HCT116 (cell line): ENCODE results near the gene CYSTM1. TPM values are rescaled to one million over a fixed set of nuclear protein-coding genes. Genes with fewer than 3 reads are reported as not detected.

Experiments
- ATAC-seq: fragments of 200-7000 bp; cut with Tn5 transposase; 2 replicates; pipeline ENCODE4 v1.9.1; 2020; ENCODE audit warnings: mild to moderate bottlenecking, moderate library complexity
- BruUV-seq: library from RNA; stranded (reverse); fragments of 400-500 nt; replicated peaks from 2 replicates; lab custom pipeline; 2021; lab: Mats Ljungman, UMichigan
- CTCF ChIA-PET: fragments of 300-600 bp; sonication (Branson Sonifier 250); formaldehyde crosslinking; loops from one replicate; lab custom pipeline; 2021; ENCODE audit warnings: antibody characterized with exemption; lab: Charles Lee
- POLR2A ChIA-PET: fragments of 300-600, 350-600 bp; sonication (Branson Sonifier 250); formaldehyde crosslinking; loops from one replicate; lab custom pipeline; 2021; ENCODE audit warnings: antibody characterized with exemption; lab: Charles Lee
- RAD21 ChIA-PET, 2 experiments: fragments of 300-600 bp; sonication (Branson Sonifier 250); formaldehyde crosslinking; loops; one replicate each; lab custom pipeline; 2023; ENCODE audit warnings: low total read pairs in 2 of 2; ENCODE audit not compliant: uncharacterized antibody in 2 of 2, unreplicated experiment in 2 of 2, low non-redundant PET in 1 of 2; lab: Charles Lee
- DNase-seq: peaks from one replicate; pipeline ENCODE4 v3.0.0-alpha.2; 2010; ENCODE audit warnings: low read depth, low spot score
- H2AFZ ChIP-seq: fragments of 200-600 bp; shearing (Covaris generic), sonication (generic); 2 replicates; pipeline ENCODE4 v1.6.1; 2017; ENCODE audit warnings: low read depth, mixed run types, mixed read lengths, antibody characterized with exemption, low read length; ENCODE audit not compliant: poor library complexity, severe bottlenecking
- H3K27ac ChIP-seq: 2 replicates; pipeline ENCODE4 v1.5.1; 2012; ENCODE audit warnings: low read depth, low read length
- H3K27me3 ChIP-seq: fragments of 200-600 bp; sonication (generic); 2 replicates; pipeline ENCODE4 v1.6.1; 2016; ENCODE audit warnings: mixed run types, low read length, mixed read lengths; ENCODE audit not compliant: insufficient read depth
- H3K36me3 ChIP-seq, 2 experiments: fragments of 200-500 bp in 1 of 2; fragments of 200-600 bp in 1 of 2; sonication (Bioruptor generic) in 1 of 2; sonication (generic) in 1 of 2; 2 replicates each; pipeline versions ENCODE4 v1.5.1 to v1.6.1; 2014 to 2016; ENCODE audit warnings: low read length in 2 of 2, inconsistent platforms in 1 of 2, mixed read lengths in 1 of 2, mixed run types in 1 of 2; ENCODE audit not compliant: insufficient read depth in 2 of 2, control insufficient read depth in 1 of 2
- H3K4me1 ChIP-seq, 2 experiments: fragments of 200-600 bp in 1 of 2; sonication (generic) in 1 of 2; 2 replicates each; pipeline versions ENCODE4 v1.5.1 to v1.6.1; 2012 to 2017; ENCODE audit warnings: low read length in 2 of 2, inconsistent platforms in 1 of 2, mild to moderate bottlenecking in 1 of 2, mixed read lengths in 1 of 2, mixed run types in 1 of 2, moderate library complexity in 1 of 2; ENCODE audit not compliant: insufficient read depth in 2 of 2, control insufficient read depth in 1 of 2
- H3K4me2 ChIP-seq: fragments of 200-600 bp; sonication (generic); 2 replicates; pipeline ENCODE4 v1.6.1; 2017; ENCODE audit warnings: mixed run types, low read length, mixed read lengths
- H3K4me3 ChIP-seq, 2 experiments: fragments of 200-600 bp in 1 of 2; sonication (generic) in 1 of 2; replicated peaks in 1 of 2; 2 replicates each; pipeline ENCODE4 v1.5.1; 2011 to 2016; ENCODE audit warnings: low read length in 2 of 2, control low read depth in 1 of 2, low read depth in 1 of 2, mild to moderate bottlenecking in 1 of 2, mixed read lengths in 1 of 2, mixed run types in 1 of 2
- H3K79me2 ChIP-seq: fragments of 200-600 bp; sonication (generic); 2 replicates; pipeline ENCODE4 v1.6.1; 2017; ENCODE audit warnings: mild to moderate bottlenecking, mixed run types, low read length, moderate library complexity, mixed read lengths; ENCODE audit not compliant: insufficient read depth
- H3K9ac ChIP-seq: fragments of 200-600 bp; sonication (generic); 2 replicates; pipeline ENCODE4 v1.6.1; 2016; ENCODE audit warnings: low read length, mixed read lengths
- H3K9me2 ChIP-seq: fragments of 200-600 bp; sonication (generic), shearing (Covaris generic); 2 replicates; pipeline ENCODE4 v1.6.1; 2017; ENCODE audit warnings: mixed run types, mild to moderate bottlenecking, moderate library complexity; ENCODE audit not compliant: insufficient read depth
- H3K9me3 ChIP-seq, 2 experiments: fragments of 200-500 bp in 1 of 2; fragments of 200-600 bp in 1 of 2; sonication (Bioruptor generic) in 1 of 2; sonication (generic) in 1 of 2; 2 replicates each; pipeline ENCODE4 v1.6.1; 2014 to 2017; ENCODE audit warnings: low read length in 2 of 2, mixed read lengths in 2 of 2, inconsistent platforms in 1 of 2, low read depth in 1 of 2, mild to moderate bottlenecking in 1 of 2, mixed run types in 1 of 2, moderate library complexity in 1 of 2; ENCODE audit not compliant: control insufficient read depth in 1 of 2, insufficient read depth in 1 of 2
- H4K20me1 ChIP-seq: fragments of 200-600 bp; sonication (generic), shearing (Covaris generic); 2 replicates; pipeline ENCODE4 v1.6.1; 2017; ENCODE audit warnings: mixed run types, mild to moderate bottlenecking, moderate library complexity; ENCODE audit not compliant: insufficient read depth
- ATF3 ChIP-seq: IDR thresholded peaks from 2 replicates; pipeline ENCODE4 v1.6.1; 2012
- CBX3 ChIP-seq: IDR thresholded peaks from 2 replicates; pipeline ENCODE4 v1.6.1; 2012; ENCODE audit warnings: low read depth
- CEBPB ChIP-seq: IDR thresholded peaks from 2 replicates; pipeline ENCODE4 v1.6.1; 2012; ENCODE audit warnings: low read depth
- EGR1 ChIP-seq: IDR thresholded peaks from 2 replicates; pipeline ENCODE4 v1.6.1; 2012; ENCODE audit warnings: low read depth
- ELF1 ChIP-seq: IDR thresholded peaks from 2 replicates; pipeline ENCODE4 v1.6.1; 2012; ENCODE audit warnings: low read depth, borderline replicate concordance
- EZH2 ChIP-seq: fragments of 200-600 bp; sonication (generic); IDR thresholded peaks from 2 replicates; pipeline ENCODE4 v1.6.1; 2017; ENCODE audit warnings: antibody characterized with exemption, mixed run types
- EZH2phosphoT487 ChIP-seq: fragments of 200-600 bp; IDR thresholded peaks from 2 replicates; pipeline ENCODE4 v1.6.1; 2018; ENCODE audit warnings: antibody characterized with exemption, borderline replicate concordance
- FOSL1 ChIP-seq: IDR thresholded peaks from 2 replicates; pipeline ENCODE4 v1.6.1; 2012; ENCODE audit warnings: low read depth
- JUND ChIP-seq: IDR thresholded peaks from 2 replicates; pipeline ENCODE4 v1.6.1; 2012
- POLR2A ChIP-seq: IDR thresholded peaks from 2 replicates; pipeline ENCODE4 v1.7.0; 2011; ENCODE audit warnings: borderline replicate concordance; ENCODE audit not compliant: insufficient read depth, insufficient read length; ENCODE audit errors: extremely low read depth
- SIN3A ChIP-seq: IDR thresholded peaks from 2 replicates; pipeline ENCODE4 v1.6.1; 2012; ENCODE audit warnings: low read depth
- SP1 ChIP-seq: IDR thresholded peaks from 2 replicates; pipeline ENCODE4 v1.6.1; 2012; ENCODE audit warnings: low read depth
- SRF ChIP-seq: IDR thresholded peaks from 2 replicates; pipeline ENCODE4 v1.6.1; 2012; ENCODE audit warnings: low read depth
- TCF7L2 ChIP-seq: IDR thresholded peaks from 2 replicates; pipeline ENCODE4 v1.7.0; 2011; ENCODE audit warnings: borderline replicate concordance, inconsistent platforms; ENCODE audit not compliant: insufficient read depth, insufficient read length; ENCODE audit errors: extremely low read depth
- YY1 ChIP-seq: IDR thresholded peaks from 2 replicates; pipeline ENCODE4 v1.6.1; 2011; ENCODE audit warnings: low read length, low read depth, moderate library complexity, mild to moderate bottlenecking; ENCODE audit not compliant: insufficient replicate concordance; ENCODE audit errors: extremely low read depth
- ZFX ChIP-seq: fragments of 450-650 bp; IDR thresholded peaks from 2 replicates; pipeline ENCODE4 v1.6.1; 2017
- ZNF274 ChIP-seq: fragments of 200-500 bp; sonication (Bioruptor generic); IDR thresholded peaks from 2 replicates; pipeline ENCODE4 v1.6.1; 2014; ENCODE audit warnings: mild to moderate bottlenecking, low read depth, low read length, inconsistent platforms
- intact Hi-C: fragments of 100-400 bp; cut with micrococcal nuclease; formaldehyde crosslinking; loops from 2 replicates; pipeline ENCODE4 v1.10.0; 2022
- total RNA-seq: library from RNA; stranded (reverse); gene quantifications from one replicate; pipeline ENCODE4 v1.2.1, GENCODE V29; 2021; ENCODE audit not compliant: unreplicated experiment
- TF ChIP-seq, protein P1 (sequence below), 3 experiments: fragments of 200-600 bp in 1 of 3; sonication (generic) in 1 of 3; IDR thresholded peaks in 2 of 3; conservative IDR thresholded peaks in 1 of 3; 2 replicates each; pipeline ENCODE4 v1.5.1; 2012 to 2017; ENCODE audit warnings: low read depth in 2 of 3, low read length in 2 of 3, antibody characterized with exemption in 1 of 3, borderline replicate concordance in 1 of 3, control low read depth in 1 of 3, mild to moderate bottlenecking in 1 of 3, mixed read lengths in 1 of 3, mixed run types in 1 of 3, moderate library complexity in 1 of 3; ENCODE audit not compliant: insufficient read depth in 1 of 3
- TF ChIP-seq, protein P2 (sequence below): IDR thresholded peaks from 2 replicates; pipeline ENCODE4 v1.6.1; 2012; ENCODE audit warnings: low read depth
- TF ChIP-seq, protein P3 (sequence below): IDR thresholded peaks from 2 replicates; pipeline ENCODE4 v1.6.1; 2011; ENCODE audit warnings: mild to moderate bottlenecking, low read length, moderate library complexity; ENCODE audit not compliant: insufficient replicate concordance; ENCODE audit errors: extremely low read depth

CYSTM1 gene
- total RNA-seq, 1 experiment from 2014 or later: 56.0 TPM

GRCh38 chr5:140140435-140140834, 34.6 kb upstream of the CYSTM1 start:
- no peak overlapping the region for H2AFZ ChIP-seq
- no peak overlapping the region for H3K4me3 ChIP-seq
- no peaks in the 10 kb centered on the region for H3K9me2 ChIP-seq
- H3K4me1 ChIP-seq: peaks cover 2 to 5% of the 10 kb centered on the region in 2 experiments; a peak in 3 of 4 replicates
- ChIA-PET POLR2A (no interaction called here), RAD21 (no interaction called here), CTCF (no interaction called here)
- H3K27ac ChIP-seq: no peak overlapping the region
- no peak overlapping the region for H3K4me2 ChIP-seq
- H3K79me2 ChIP-seq: no peaks in the 10 kb centered on the region; the same call in 1 of the 2 replicates
- TF ChIP-seq, protein P1, sequence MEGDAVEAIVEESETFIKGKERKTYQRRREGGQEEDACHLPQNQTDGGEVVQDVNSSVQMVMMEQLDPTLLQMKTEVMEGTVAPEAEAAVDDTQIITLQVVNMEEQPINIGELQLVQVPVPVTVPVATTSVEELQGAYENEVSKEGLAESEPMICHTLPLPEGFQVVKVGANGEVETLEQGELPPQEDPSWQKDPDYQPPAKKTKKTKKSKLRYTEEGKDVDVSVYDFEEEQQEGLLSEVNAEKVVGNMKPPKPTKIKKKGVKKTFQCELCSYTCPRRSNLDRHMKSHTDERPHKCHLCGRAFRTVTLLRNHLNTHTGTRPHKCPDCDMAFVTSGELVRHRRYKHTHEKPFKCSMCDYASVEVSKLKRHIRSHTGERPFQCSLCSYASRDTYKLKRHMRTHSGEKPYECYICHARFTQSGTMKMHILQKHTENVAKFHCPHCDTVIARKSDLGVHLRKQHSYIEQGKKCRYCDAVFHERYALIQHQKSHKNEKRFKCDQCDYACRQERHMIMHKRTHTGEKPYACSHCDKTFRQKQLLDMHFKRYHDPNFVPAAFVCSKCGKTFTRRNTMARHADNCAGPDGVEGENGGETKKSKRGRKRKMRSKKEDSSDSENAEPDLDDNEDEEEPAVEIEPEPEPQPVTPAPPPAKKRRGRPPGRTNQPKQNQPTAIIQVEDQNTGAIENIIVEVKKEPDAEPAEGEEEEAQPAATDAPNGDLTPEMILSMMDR (IDR thresholded peaks at IDR 0.05 in 2 of 3, conservative IDR thresholded peaks at IDR 0.05 in 1 of 3; ENCODE audit: borderline replicate concordance in 1 of 3, insufficient read depth in 1 of 3, low read depth in 2 of 3, low read length in 2 of 3): no peak
- TF ChIP-seq POLR2A (no peak), SP1 (no peak), CBX3 (no peak), ZFX (no peak), FOSL1 (no peak), EGR1 (no peak), TCF7L2 (no peak), ATF3 (no peak), EZH2 (no peak), EZH2phosphoT487 (no peak), ZNF274 (no peak), ELF1 (no peak), SRF (no peak), SIN3A (no peak), YY1 (no peak), JUND (no peak), CEBPB (no peak)
- TF ChIP-seq, protein P2, sequence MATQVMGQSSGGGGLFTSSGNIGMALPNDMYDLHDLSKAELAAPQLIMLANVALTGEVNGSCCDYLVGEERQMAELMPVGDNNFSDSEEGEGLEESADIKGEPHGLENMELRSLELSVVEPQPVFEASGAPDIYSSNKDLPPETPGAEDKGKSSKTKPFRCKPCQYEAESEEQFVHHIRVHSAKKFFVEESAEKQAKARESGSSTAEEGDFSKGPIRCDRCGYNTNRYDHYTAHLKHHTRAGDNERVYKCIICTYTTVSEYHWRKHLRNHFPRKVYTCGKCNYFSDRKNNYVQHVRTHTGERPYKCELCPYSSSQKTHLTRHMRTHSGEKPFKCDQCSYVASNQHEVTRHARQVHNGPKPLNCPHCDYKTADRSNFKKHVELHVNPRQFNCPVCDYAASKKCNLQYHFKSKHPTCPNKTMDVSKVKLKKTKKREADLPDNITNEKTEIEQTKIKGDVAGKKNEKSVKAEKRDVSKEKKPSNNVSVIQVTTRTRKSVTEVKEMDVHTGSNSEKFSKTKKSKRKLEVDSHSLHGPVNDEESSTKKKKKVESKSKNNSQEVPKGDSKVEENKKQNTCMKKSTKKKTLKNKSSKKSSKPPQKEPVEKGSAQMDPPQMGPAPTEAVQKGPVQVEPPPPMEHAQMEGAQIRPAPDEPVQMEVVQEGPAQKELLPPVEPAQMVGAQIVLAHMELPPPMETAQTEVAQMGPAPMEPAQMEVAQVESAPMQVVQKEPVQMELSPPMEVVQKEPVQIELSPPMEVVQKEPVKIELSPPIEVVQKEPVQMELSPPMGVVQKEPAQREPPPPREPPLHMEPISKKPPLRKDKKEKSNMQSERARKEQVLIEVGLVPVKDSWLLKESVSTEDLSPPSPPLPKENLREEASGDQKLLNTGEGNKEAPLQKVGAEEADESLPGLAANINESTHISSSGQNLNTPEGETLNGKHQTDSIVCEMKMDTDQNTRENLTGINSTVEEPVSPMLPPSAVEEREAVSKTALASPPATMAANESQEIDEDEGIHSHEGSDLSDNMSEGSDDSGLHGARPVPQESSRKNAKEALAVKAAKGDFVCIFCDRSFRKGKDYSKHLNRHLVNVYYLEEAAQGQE: no peak
- TF ChIP-seq, protein P3, sequence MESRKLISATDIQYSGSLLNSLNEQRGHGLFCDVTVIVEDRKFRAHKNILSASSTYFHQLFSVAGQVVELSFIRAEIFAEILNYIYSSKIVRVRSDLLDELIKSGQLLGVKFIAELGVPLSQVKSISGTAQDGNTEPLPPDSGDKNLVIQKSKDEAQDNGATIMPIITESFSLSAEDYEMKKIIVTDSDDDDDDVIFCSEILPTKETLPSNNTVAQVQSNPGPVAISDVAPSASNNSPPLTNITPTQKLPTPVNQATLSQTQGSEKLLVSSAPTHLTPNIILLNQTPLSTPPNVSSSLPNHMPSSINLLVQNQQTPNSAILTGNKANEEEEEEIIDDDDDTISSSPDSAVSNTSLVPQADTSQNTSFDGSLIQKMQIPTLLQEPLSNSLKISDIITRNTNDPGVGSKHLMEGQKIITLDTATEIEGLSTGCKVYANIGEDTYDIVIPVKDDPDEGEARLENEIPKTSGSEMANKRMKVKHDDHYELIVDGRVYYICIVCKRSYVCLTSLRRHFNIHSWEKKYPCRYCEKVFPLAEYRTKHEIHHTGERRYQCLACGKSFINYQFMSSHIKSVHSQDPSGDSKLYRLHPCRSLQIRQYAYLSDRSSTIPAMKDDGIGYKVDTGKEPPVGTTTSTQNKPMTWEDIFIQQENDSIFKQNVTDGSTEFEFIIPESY: no peak
- H3K36me3 ChIP-seq: no peaks in the 10 kb centered on the region
- intact Hi-C loops: no loop called here
- H3K9me3 ChIP-seq: no peaks in the 10 kb centered on the region
- no peaks in the 10 kb centered on the region for H3K27me3 ChIP-seq
- ATAC-seq: no peak
- H4K20me1 ChIP-seq: no peaks in the 10 kb centered on the region
- no peak for DNase-seq
- no TSS peak for BruUV-seq
- no peak overlapping the region for H3K9ac ChIP-seq
